A549 (cell line): ENCODE results near the gene STT3B.

ENCODE experiments used
- CEBPB ChIP-seq, 2 experiments: fragments of >200 bp in 1 of 2; sonication (Bioruptor Twin) in 1 of 2; formaldehyde crosslinking in 1 of 2; IDR thresholded peaks; 2 replicates each; pipeline ENCODE4 v1.6.1; 2012 to 2016
- MAX ChIP-seq: IDR thresholded peaks from 2 replicates; pipeline ENCODE4 v1.6.1; 2012
- POLR2A ChIP-seq: IDR thresholded peaks from 2 replicates; pipeline ENCODE4 v1.6.1; 2012; ENCODE audit warnings: mild to moderate bottlenecking, low read length
- POLR2AphosphoS2 ChIP-seq: conservative IDR thresholded peaks from 2 replicates; pipeline ENCODE4 v1.6.1; 2012; ENCODE audit warnings: low read length, improper control_type of control experiment, inconsistent platforms
- SMC3 ChIP-seq: fragments of >200 bp; sonication (Bioruptor Twin); formaldehyde crosslinking; IDR thresholded peaks from 3 replicates; pipeline ENCODE4 v1.6.1; 2018; ENCODE audit warnings: inconsistent platforms
- TF ChIP-seq, protein P1 (sequence below): fragments of >200 bp; sonication (Bioruptor Twin); formaldehyde crosslinking; IDR thresholded peaks from 3 replicates; pipeline ENCODE4 v1.5.1; 2016

DNA sequence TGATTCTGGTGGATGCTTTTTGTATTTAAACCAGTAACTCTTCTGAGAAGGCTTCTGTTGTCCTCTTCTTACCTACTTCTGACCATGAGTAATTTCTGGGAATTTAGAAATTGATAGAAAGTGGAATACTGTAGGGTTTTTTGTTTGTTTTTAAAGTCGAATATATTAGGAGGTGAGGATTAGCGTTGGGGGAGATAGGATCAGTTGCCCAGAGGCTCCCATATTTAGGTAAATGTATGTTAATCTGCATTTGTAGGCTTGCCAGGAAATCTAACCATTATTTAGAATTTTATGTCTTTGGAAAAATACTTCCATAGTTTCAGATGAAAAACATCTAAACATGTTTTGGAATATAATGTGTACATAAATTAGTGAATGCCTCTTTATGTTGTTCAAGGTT is 6.1 kb downstream of the STT3B start:
- TF ChIP-seq, protein P1, sequence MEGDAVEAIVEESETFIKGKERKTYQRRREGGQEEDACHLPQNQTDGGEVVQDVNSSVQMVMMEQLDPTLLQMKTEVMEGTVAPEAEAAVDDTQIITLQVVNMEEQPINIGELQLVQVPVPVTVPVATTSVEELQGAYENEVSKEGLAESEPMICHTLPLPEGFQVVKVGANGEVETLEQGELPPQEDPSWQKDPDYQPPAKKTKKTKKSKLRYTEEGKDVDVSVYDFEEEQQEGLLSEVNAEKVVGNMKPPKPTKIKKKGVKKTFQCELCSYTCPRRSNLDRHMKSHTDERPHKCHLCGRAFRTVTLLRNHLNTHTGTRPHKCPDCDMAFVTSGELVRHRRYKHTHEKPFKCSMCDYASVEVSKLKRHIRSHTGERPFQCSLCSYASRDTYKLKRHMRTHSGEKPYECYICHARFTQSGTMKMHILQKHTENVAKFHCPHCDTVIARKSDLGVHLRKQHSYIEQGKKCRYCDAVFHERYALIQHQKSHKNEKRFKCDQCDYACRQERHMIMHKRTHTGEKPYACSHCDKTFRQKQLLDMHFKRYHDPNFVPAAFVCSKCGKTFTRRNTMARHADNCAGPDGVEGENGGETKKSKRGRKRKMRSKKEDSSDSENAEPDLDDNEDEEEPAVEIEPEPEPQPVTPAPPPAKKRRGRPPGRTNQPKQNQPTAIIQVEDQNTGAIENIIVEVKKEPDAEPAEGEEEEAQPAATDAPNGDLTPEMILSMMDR, result no peak
- no peak for TF ChIP-seq MAX
- no peak for TF ChIP-seq SMC3
- TF ChIP-seq CEBPB (IDR thresholded peaks at IDR 0.05), result no peak
- no peak for TF ChIP-seq POLR2A
- TF ChIP-seq POLR2AphosphoS2, result no peak
